Small intestine (tissue), 7 donors: ENCODE results near the gene TSKU. TPM values are rescaled to one million over a fixed set of nuclear protein-coding genes. Genes with fewer than 3 reads are reported as not detected.
A peak's percentile ranks its signal among the peaks of the same experiment; 100 is the strongest.

Source experiments
- DNase-seq, 2 donors: peaks; one replicate each; pipeline versions ENCODE4 v3.0.0 to v3.0.0-alpha.2; 2013
- FAIRE-seq: peaks from 2 replicates; lab custom pipeline; 2012; peaks lifted over from hg19 to GRCh38; lab: Jason Lieb, UNC
- H3K27ac ChIP-seq, 3 donors: one replicate each; pipeline ENCODE4 v1.5.1; 2013; ENCODE audit warnings: low read length in 2 of 3, mild to moderate bottlenecking in 2 of 3, control low read depth in 1 of 3, inconsistent platforms in 1 of 3, low read depth in 1 of 3, moderate library complexity in 1 of 3
- H3K27me3 ChIP-seq, 3 donors: one replicate each; pipeline ENCODE4 v1.6.1; 2013; ENCODE audit warnings: low read length in 3 of 3, inconsistent platforms in 1 of 3; ENCODE audit not compliant: control insufficient read depth in 3 of 3, insufficient read depth in 3 of 3
- H3K36me3 ChIP-seq, 3 donors: one replicate each; pipeline ENCODE4 v1.6.1; 2013; ENCODE audit warnings: low read length in 3 of 3, inconsistent platforms in 1 of 3, low read depth in 1 of 3, mild to moderate bottlenecking in 1 of 3, moderate library complexity in 1 of 3; ENCODE audit not compliant: control insufficient read depth in 3 of 3, insufficient read depth in 2 of 3
- H3K4me1 ChIP-seq, 3 donors: one replicate each; pipeline ENCODE4 v1.6.1; 2013; ENCODE audit warnings: low read length in 2 of 3, inconsistent platforms in 1 of 3, low read depth in 1 of 3, mild to moderate bottlenecking in 1 of 3, moderate library complexity in 1 of 3; ENCODE audit not compliant: control insufficient read depth in 3 of 3, insufficient read depth in 2 of 3
- H3K4me3 ChIP-seq, 3 donors: one replicate each; pipeline ENCODE4 v1.5.1; 2013; ENCODE audit warnings: low read length in 3 of 3, control low read depth in 1 of 3, inconsistent platforms in 1 of 3, low read depth in 1 of 3, mild to moderate bottlenecking in 1 of 3, moderate library complexity in 1 of 3
- H3K9me3 ChIP-seq, 2 donors: one replicate each; pipeline ENCODE4 v1.6.1; 2013; ENCODE audit warnings: low read depth in 1 of 2, low read length in 1 of 2; ENCODE audit not compliant: control insufficient read depth in 2 of 2, insufficient read depth in 1 of 2
- WGBS, 3 donors: extraction: QIAGEN DNeasy Blood & Tissue Kit; methylation state at CpG; one replicate each; pipeline ENCODE4 v1.1.7; 2013; 5-methylcytosine and 5-hydroxymethylcytosine counted together
- polyA plus RNA-seq, 4 donors: library from polyadenylated mRNA; stranded (reverse) in 3 of 4; unstranded in 1 of 4; fragments of 200-250 nt in 3 of 4; fragments of 120-200 nt in 1 of 4; gene quantifications; one replicate each; pipeline versions ENCODE4 v1.2.1 to v1.2.3, GENCODE V29; 2013
- donor health status: healthy with polysubstance abuse.
- donor health status: control.
- donor health status: control.
- donor health status: Bipolar disorder and iron deficiency.
- donor health status: healthy.

TSKU gene
- polyA plus RNA-seq, 4 donors = 21.9 to 42.7 (median 26.2) TPM

DNA sequence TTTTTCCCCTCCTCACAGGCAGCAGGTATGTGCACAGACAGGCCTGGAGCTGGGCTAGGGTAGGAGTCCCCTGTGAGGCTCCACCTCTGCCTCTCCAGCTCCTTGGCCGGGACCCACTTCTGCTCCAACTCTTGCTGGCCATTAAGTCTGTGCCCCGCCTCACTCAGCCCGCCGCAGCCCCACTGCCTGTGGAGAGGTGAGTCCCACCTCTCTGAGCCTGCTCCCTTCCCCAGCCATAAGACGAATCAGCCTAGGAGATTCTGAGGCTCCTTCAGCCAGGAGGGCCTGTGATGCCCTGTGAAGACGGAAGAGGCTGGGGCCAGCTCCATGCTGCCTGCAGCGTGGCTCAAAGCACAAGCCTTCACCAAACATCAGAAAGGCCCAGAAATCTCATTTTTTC, 23.0 kb downstream of the TSKU start:
- Histone ChIP-seq H3K4me1 (peaks cover 0 to 4% (median 3%) of the 10 kb centered on the region in 3 donors), H3K27me3 (no peaks in the 10 kb centered on the region), H3K27ac (no peak overlapping the region), H3K36me3 (no peaks in the 10 kb centered on the region), H3K9me3 (no peaks in the 10 kb centered on the region), H3K4me3 (no peak overlapping the region)
- DNase-seq = no peak
- WGBS, 3 donors = 85 to 94% (median 87%) methylated on average over 7 of the region's 7 CpGs
- no peak for FAIRE-seq

DNA sequence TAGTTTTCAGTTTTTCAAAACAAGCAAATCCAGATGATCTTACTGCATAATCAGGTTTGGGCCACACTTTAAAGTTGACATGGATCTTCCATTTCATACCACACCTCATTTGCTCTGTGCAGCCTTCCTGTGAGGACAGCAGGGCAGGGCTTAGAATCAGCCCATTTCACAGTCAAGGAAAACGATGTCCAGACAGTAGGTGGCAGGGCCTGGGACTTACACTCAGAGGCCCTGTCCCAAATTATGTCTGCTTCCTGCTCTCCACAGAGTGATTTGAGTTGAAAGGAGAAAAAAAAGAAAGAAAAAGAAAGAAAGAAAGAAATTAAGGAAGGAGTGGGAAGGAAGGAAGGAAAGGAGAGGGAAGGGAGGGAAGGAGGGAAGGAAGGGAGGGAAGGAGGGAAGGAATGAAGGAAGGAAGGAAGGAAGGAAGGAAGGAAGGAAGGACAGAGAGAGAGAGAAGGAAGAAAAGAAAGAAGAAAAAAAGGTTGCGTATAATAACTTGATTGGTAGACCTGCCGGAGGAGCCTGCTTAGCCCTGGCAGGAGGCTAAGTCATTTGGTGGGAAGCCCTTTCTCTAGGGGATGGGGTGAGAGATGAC, 23.6 kb downstream of the TSKU start:
- DNase-seq (no peak), FAIRE-seq (no peak)
- no peaks in the 10 kb centered on the region for H3K27me3 ChIP-seq
- no peak overlapping the region for H3K4me3 ChIP-seq
- H3K4me1 ChIP-seq = peaks cover 0 to 4% (median 0%) of the 10 kb centered on the region in 3 donors
- H3K36me3 ChIP-seq = no peaks in the 10 kb centered on the region
- no peaks in the 10 kb centered on the region for H3K9me3 ChIP-seq
- no peak overlapping the region for H3K27ac ChIP-seq
- WGBS, 3 donors = 83 to 94% (median 83%) methylated on average over 3 of the region's 3 CpGs

DNA sequence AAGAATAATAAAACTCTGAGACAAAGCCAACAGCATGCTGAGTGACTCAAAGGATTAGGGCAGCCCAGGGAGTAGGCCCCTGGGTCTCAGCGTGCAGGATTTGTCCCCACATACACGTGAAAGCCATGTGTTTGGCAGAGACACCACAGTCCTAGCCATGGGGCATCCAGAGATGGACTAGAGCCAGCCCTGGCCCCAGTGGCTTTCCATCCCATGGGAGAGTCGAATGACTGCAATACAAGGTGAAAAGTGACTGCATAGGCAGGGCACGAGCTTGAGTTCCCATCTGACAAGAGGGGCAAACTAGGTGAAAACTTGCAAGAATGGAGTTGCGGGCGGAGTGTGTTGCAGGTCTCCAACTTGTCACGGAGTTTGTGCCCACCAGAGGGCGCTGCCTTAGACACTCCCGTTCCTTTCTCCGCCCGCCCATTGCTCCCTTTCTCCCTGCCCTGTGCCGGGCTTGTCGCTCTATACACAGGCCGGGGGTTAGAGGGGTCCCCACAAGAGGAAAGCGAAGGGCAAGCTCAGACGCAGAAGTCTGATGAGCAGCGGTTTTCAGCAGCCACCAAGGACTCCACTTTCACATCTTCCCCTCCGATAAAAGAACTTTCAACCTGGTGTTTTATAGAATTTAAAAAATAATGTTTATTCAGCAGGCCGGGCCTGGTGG, 24.2 kb downstream of the TSKU start:
- no peaks in the 10 kb centered on the region for H3K27me3 ChIP-seq
- DNase-seq (peak; percentile 77 to 88), FAIRE-seq (no peak)
- no peak overlapping the region for H3K27ac ChIP-seq
- no peaks in the 10 kb centered on the region for H3K36me3 ChIP-seq
- no peak overlapping the region for H3K4me3 ChIP-seq
- no peaks in the 10 kb centered on the region for H3K9me3 ChIP-seq
- WGBS, 3 donors = 7 to 16% (median 14%) methylated on average over 18 to 19 of the region's 19 CpGs
- H3K4me1 ChIP-seq = peaks cover 0 to 4% (median 0%) of the 10 kb centered on the region in 3 donors

DNA sequence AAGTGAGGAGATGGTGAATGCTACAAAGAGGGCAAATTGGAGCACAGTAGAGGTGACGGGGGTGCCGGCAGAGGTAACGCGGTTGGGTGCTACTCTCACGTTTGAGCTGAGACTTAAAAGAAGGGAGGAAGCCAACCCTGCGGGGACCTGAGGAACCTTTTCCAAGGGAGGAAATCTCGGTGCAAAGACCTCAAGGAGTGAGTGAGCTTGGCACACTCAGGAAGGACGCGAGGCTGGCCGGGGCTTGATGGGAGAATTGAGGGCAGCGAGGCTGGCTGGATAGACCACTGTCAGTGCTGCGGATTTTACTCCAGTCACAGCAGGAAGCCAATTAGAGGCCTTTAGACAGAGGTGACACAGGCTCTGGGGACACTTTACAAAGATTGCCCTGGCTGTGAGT, 25.0 kb downstream of the TSKU start:
- DNase-seq = no peak
- WGBS, 3 donors = 94% methylated on average over 12 of the region's 12 CpGs
- H3K36me3 ChIP-seq = no peaks in the 10 kb centered on the region
- H3K27ac ChIP-seq = no peak overlapping the region
- no peaks in the 10 kb centered on the region for H3K27me3 ChIP-seq
- H3K4me3 ChIP-seq = no peak overlapping the region
- H3K4me1 ChIP-seq = peaks cover 0 to 4% (median 0%) of the 10 kb centered on the region in 3 donors
- no peaks in the 10 kb centered on the region for H3K9me3 ChIP-seq
- no peak for FAIRE-seq

DNA sequence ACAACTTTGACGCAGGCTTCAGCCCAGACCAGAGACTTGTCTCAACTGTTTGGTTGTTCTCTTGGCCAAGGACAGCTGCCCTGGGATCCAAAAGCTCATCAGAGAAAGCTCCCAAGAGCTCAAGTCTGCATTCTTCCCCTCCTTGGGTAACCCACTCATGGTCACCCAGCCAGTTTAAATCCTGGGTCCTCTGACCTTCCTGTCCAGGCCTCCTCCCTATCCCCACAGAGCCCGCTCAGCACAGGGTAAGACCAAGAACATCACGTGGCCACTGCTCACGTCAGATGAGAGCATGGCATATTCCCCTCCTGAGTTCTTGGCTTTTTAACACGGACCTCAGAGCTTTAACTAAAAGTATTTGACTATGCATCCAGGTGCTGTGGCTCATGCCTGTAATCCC, 25.8 kb downstream of the TSKU start:
- Histone ChIP-seq H3K36me3 (no peaks in the 10 kb centered on the region), H3K4me1 (peaks cover 0 to 4% (median 0%) of the 10 kb centered on the region in 3 donors), H3K27me3 (no peaks in the 10 kb centered on the region), H3K27ac (no peak overlapping the region), H3K4me3 (no peak overlapping the region), H3K9me3 (peaks cover 0 to 1% of the 10 kb centered on the region in 2 donors)
- FAIRE-seq (no peak), DNase-seq (no peak)
- WGBS, 3 donors = 87 to 90% (median 89%) methylated on average over 5 of the region's 5 CpGs

DNA sequence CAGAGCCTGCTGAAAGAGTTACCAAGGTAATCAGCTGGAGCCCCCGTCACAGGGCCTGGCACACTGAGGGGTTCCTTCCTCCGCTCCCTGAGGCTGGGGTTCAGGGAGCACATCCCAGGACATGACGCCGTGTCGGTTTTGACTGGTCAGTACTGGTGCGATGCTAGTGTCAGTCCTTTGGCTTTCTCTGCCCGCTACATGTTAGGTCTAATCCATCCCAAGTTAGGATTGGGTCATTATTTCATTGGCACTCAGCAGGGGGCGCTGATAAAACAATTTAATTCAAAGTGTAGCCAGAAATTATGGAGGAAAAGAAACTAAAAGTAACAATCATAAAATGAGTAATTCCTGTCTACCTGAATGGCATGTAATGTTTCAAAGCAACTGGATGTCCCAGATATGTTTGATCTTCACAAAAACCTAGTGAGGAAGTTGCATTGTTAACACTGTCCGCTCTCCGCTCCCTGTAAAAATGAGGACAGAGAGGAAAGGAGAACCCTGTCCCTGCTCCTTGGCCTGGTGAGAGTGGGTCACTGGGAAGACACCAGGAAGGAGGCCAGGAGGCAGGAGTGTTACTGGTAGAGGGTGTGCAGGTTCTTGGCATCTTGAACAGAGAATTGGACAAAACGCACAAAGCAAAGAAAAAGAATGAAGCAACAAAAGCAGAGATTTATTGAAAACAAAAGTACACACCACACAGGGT, 27.1 kb downstream of the TSKU start:
- Histone ChIP-seq H3K36me3 (no peaks in the 10 kb centered on the region), H3K4me3 (no peak overlapping the region), H3K27me3 (no peaks in the 10 kb centered on the region), H3K9me3 (peaks cover 0 to 12% of the 10 kb centered on the region in 2 donors), H3K4me1 (peaks cover 0 to 4% (median 0%) of the 10 kb centered on the region in 3 donors), H3K27ac (peak overlapping the region in 1 of 3 donors; percentile 84)
- WGBS, 3 donors = 69 to 72% (median 71%) methylated on average over 11 of the region's 11 CpGs
- no peak for FAIRE-seq
- DNase-seq = peak; percentile 49 to 73

DNA sequence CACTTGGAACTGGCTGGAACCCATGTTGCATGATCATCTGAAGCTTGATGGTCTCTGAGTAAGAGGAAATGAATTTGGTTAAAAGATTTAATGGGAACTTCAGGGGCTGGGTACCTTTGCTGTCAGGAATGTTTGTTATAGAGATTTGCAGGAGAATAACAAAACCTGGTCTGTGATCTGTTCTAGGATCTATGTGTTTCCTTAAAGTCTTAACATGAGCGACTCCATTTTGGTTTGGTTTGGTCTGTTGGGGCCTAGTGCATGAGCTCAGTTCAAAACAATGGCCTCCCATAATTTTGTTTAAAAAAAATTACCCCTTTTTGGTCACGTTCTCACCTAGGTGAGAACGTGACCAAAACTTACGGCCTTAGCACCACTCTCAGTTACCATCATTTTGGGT, 28.1 kb downstream of the TSKU start:
- no peak for FAIRE-seq
- Histone ChIP-seq H3K27ac (no peak overlapping the region), H3K4me3 (no peak overlapping the region), H3K36me3 (no peaks in the 10 kb centered on the region), H3K27me3 (no peaks in the 10 kb centered on the region), H3K9me3 (peaks cover 0 to 20% of the 10 kb centered on the region in 2 donors), H3K4me1 (peaks cover 0 to 4% (median 0%) of the 10 kb centered on the region in 3 donors)
- no peak for DNase-seq
- 90 to 97% (median 96%) methylated on average over 4 of the region's 4 CpGs for WGBS, 3 donors

DNA sequence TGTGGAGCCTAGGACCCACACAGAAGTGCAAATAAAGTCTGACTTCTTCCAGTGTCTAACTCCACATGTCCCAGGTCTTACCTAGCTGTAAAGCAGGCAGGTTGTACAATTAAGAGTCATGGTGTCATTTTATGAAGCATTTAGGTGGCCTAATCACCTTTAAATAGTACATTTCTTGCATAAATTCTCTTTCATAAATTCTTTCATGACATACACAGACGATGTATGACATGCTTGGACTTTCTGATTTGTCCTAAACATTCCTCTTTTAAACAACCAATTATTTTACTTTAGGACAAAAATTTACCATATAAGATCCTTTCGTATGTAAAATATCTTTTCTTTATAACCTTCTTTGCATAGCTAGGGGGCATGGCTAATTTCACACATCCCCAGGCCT, 31.3 kb downstream of the TSKU start:
- FAIRE-seq = no peak
- 96 to 100% (median 96%) methylated on average over 2 of the region's 2 CpGs for WGBS, 3 donors
- Histone ChIP-seq H3K36me3 (no peaks in the 10 kb centered on the region), H3K4me3 (no peak overlapping the region), H3K27ac (no peak overlapping the region), H3K9me3 (peaks cover 0 to 30% of the 10 kb centered on the region in 2 donors), H3K27me3 (no peaks in the 10 kb centered on the region), H3K4me1 (no peaks in the 10 kb centered on the region)
- DNase-seq = no peak
